ENCODE results near the gene NUP58. TPM values are rescaled to one million over a fixed set of nuclear protein-coding genes. Genes with fewer than 3 reads are reported as not detected.

NUP58 gene
- total and polyA plus RNA-seq, 9 of the 15 experiments (the other 6 are each of a cell fraction or from before 2014, with no cell fraction given): 12.5 to 98.0 (median 42.6) TPM

DNA sequence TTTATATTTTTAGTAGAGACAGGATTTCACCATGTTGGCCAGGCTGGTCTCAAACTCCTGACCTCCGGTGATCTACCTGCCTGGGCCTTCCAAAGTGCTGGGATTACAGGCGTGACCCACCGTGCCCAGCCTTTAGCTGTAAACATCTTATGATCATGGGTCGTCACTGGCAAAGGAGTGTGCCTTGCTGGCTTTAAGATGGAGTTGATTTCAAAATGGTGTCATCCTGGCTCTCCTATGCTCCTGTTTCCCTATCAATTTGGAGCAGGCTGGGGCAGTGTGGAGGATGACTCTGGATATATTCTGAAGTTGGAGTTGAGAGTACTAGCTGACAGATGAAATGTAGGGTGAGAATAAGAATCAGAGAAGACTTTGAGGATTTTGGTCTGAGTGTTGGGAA, 51.9 kb downstream of the NUP58 start:
- H3K9me1 ChIP-seq (ENCODE audit: control insufficient read depth, insufficient read depth, low read length): no peaks in the 10 kb centered on the region
- no TSS peak for BruUV-seq (replicated peaks)
- ChIA-PET CTCF (ENCODE audit: low intra/inter-chr PET ratio) (no interaction called here), POLR2A (interaction anchor here (1.6 kb wide), 1 partner anchor 20 kb away, joined by 6 read pairs; no protein-coding TSS in a partner anchor)
- FAIRE-seq (no peak), ATAC-seq (no peak), DNase-seq (ENCODE audit: extremely low read depth in 1 of 4, low spot score in 3 of 4) (no peak)
- no peaks in the 10 kb centered on the region for H4K20me1 ChIP-seq (replicated peaks; ENCODE audit: control insufficient read depth, insufficient read depth, low read length)
- H3K79me2 ChIP-seq (ENCODE audit: control insufficient read depth, insufficient read depth, low read length): no peaks in the 10 kb centered on the region
- H3K4me1 ChIP-seq (replicated peaks in 1 of 2; ENCODE audit: control insufficient read depth in 2 of 2, insufficient read depth in 2 of 2, low read length in 2 of 2): peaks cover 15 to 27% of the 10 kb centered on the region in 2 experiments
- H3K4me3 ChIP-seq: no peak overlapping the region
- no peak overlapping the region for H3K4me2 ChIP-seq (ENCODE audit: insufficient read depth, low read length)
- H2AFZ ChIP-seq (ENCODE audit: low read depth, low read length): peak overlapping the region; percentile 66
- WGBS (ENCODE audit: insufficient coverage, low coverage, missing lambda C conversion rate): no CpG with 5 or more reads among the region's 4 CpGs
- in situ Hi-C loops (cut with MboI) (no loop called here), intact Hi-C loops (cut with micrococcal nuclease) (no loop called here)
- no peaks in the 10 kb centered on the region for H3K9me3 ChIP-seq (replicated peaks; ENCODE audit: control insufficient read depth, insufficient read depth, low read depth, low read length)
- H3K27me3 ChIP-seq (ENCODE audit: control insufficient read depth in 2 of 2, insufficient read depth in 2 of 2, low read length in 2 of 2): no peaks in the 10 kb centered on the region
- H3K36me3 ChIP-seq (ENCODE audit: control insufficient read depth, insufficient read depth, low read length): no peaks in the 10 kb centered on the region
- no peak overlapping the region for H3K9ac ChIP-seq (ENCODE audit: insufficient read depth in 1 of 2, low read depth in 2 of 2, low read length in 2 of 2)
- H3K27ac ChIP-seq (ENCODE audit: extremely low read depth, low read depth, low read length): no peak overlapping the region
- TF ChIP-seq RBM25 (IDR thresholded peaks at IDR 0.05; ENCODE audit: low read depth, low read length, severe bottlenecking) (no peak), TCFL5 (CRISPR knock-in tag; conservative IDR thresholded peaks at IDR 0.05) (no peak), ZNF316 (IDR thresholded peaks at IDR 0.05) (no peak), ZNF324 (CRISPR knock-in tag; IDR thresholded peaks at IDR 0.05) (no peak), ZNF239 (CRISPR knock-in tag; IDR thresholded peaks at IDR 0.05) (no peak)
- TF ChIP-seq, protein P1, sequence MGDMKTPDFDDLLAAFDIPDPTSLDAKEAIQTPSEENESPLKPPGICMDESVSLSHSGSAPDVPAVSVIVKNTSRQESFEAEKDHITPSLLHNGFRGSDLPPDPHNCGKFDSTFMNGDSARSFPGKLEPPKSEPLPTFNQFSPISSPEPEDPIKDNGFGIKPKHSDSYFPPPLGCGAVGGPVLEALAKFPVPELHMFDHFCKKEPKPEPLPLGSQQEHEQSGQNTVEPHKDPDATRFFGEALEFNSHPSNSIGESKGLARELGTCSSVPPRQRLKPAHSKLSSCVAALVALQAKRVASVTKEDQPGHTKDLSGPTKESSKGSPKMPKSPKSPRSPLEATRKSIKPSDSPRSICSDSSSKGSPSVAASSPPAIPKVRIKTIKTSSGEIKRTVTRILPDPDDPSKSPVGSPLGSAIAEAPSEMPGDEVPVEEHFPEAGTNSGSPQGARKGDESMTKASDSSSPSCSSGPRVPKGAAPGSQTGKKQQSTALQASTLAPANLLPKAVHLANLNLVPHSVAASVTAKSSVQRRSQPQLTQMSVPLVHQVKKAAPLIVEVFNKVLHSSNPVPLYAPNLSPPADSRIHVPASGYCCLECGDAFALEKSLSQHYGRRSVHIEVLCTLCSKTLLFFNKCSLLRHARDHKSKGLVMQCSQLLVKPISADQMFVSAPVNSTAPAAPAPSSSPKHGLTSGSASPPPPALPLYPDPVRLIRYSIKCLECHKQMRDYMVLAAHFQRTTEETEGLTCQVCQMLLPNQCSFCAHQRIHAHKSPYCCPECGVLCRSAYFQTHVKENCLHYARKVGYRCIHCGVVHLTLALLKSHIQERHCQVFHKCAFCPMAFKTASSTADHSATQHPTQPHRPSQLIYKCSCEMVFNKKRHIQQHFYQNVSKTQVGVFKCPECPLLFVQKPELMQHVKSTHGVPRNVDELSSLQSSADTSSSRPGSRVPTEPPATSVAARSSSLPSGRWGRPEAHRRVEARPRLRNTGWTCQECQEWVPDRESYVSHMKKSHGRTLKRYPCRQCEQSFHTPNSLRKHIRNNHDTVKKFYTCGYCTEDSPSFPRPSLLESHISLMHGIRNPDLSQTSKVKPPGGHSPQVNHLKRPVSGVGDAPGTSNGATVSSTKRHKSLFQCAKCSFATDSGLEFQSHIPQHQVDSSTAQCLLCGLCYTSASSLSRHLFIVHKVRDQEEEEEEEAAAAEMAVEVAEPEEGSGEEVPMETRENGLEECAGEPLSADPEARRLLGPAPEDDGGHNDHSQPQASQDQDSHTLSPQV (IDR thresholded peaks at IDR 0.05): peak; percentile 72
- TF ChIP-seq, protein P2, sequence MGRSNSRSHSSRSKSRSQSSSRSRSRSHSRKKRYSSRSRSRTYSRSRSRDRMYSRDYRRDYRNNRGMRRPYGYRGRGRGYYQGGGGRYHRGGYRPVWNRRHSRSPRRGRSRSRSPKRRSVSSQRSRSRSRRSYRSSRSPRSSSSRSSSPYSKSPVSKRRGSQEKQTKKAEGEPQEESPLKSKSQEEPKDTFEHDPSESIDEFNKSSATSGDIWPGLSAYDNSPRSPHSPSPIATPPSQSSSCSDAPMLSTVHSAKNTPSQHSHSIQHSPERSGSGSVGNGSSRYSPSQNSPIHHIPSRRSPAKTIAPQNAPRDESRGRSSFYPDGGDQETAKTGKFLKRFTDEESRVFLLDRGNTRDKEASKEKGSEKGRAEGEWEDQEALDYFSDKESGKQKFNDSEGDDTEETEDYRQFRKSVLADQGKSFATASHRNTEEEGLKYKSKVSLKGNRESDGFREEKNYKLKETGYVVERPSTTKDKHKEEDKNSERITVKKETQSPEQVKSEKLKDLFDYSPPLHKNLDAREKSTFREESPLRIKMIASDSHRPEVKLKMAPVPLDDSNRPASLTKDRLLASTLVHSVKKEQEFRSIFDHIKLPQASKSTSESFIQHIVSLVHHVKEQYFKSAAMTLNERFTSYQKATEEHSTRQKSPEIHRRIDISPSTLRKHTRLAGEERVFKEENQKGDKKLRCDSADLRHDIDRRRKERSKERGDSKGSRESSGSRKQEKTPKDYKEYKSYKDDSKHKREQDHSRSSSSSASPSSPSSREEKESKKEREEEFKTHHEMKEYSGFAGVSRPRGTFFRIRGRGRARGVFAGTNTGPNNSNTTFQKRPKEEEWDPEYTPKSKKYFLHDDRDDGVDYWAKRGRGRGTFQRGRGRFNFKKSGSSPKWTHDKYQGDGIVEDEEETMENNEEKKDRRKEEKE (IDR thresholded peaks at IDR 0.05; ENCODE audit: borderline replicate concordance in 1 of 2, control insufficient read depth in 1 of 2, low read depth in 2 of 2, low read length in 1 of 2): no peak
- TF ChIP-seq, protein P3, sequence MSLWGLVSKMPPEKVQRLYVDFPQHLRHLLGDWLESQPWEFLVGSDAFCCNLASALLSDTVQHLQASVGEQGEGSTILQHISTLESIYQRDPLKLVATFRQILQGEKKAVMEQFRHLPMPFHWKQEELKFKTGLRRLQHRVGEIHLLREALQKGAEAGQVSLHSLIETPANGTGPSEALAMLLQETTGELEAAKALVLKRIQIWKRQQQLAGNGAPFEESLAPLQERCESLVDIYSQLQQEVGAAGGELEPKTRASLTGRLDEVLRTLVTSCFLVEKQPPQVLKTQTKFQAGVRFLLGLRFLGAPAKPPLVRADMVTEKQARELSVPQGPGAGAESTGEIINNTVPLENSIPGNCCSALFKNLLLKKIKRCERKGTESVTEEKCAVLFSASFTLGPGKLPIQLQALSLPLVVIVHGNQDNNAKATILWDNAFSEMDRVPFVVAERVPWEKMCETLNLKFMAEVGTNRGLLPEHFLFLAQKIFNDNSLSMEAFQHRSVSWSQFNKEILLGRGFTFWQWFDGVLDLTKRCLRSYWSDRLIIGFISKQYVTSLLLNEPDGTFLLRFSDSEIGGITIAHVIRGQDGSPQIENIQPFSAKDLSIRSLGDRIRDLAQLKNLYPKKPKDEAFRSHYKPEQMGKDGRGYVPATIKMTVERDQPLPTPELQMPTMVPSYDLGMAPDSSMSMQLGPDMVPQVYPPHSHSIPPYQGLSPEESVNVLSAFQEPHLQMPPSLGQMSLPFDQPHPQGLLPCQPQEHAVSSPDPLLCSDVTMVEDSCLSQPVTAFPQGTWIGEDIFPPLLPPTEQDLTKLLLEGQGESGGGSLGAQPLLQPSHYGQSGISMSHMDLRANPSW (CRISPR knock-in tag; IDR thresholded peaks at IDR 0.05): no peak
